Breast epithelium (tissue), 4 donors: ENCODE data around the gene PHF21A. TPM values are rescaled to one million over a fixed set of nuclear protein-coding genes. Genes with fewer than 3 reads are reported as not detected.

ENCODE experiments used
- DNase-seq, 2 donors: peaks; one replicate each; pipeline ENCODE4 v3.0.0-alpha.2; 2019; ENCODE audit warnings: low spot score in 2 of 2
- H3K27ac ChIP-seq, 2 donors: fragments of 200-600 bp; sonication (generic) in 1 of 2; one replicate each; pipeline ENCODE4 v1.5.1; 2016 to 2019; ENCODE audit warnings: mild to moderate bottlenecking in 1 of 2
- H3K27me3 ChIP-seq, 2 donors: fragments of 200-600 bp; sonication (generic) in 1 of 2; one replicate each; pipeline versions ENCODE4 v1.5.1 to v1.6.0; 2017 to 2019; ENCODE audit warnings: control low read depth in 1 of 2, mild to moderate bottlenecking in 1 of 2
- H3K36me3 ChIP-seq: fragments of 200-600 bp; one replicate; pipeline ENCODE4 v1.5.1; 2019
- H3K4me1 ChIP-seq, 2 donors: fragments of 200-600 bp; sonication (generic); one replicate each; pipeline ENCODE4 v1.5.1; 2016 to 2019; ENCODE audit warnings: control low read depth in 1 of 2
- H3K4me3 ChIP-seq, 3 donors: fragments of 200-600 bp; sonication (generic); 1 replicate in 2 of 3; 2 replicates in 1 of 3; pipeline ENCODE4 v1.5.1; 2016 to 2019; ENCODE audit warnings: mild to moderate bottlenecking in 3 of 3, moderate library complexity in 2 of 3
- H3K9me3 ChIP-seq, 2 donors: fragments of 200-600 bp; sonication (generic) in 1 of 2; one replicate each; pipeline ENCODE4 v1.5.1; 2016 to 2019; ENCODE audit warnings: control low read depth in 1 of 2
- POLR2A ChIP-seq: fragments of 450-650 bp; IDR thresholded peaks from one replicate; pipeline ENCODE4 v1.6.1; 2016; ENCODE audit warnings: antibody characterized with exemption, mild to moderate bottlenecking, moderate library complexity
- POLR2AphosphoS5 ChIP-seq, 3 donors: sonication (generic); formaldehyde crosslinking; IDR thresholded peaks; one replicate each; pipeline ENCODE4 v1.6.1; 2017; ENCODE audit warnings: antibody characterized with exemption in 3 of 3
- intact Hi-C: fragments of 100-400 bp; cut with DNase I; formaldehyde crosslinking; loops from one replicate; pipeline ENCODE4 v1.15.1; 2023; ENCODE audit warnings: low total_unique reads
- total RNA-seq, 3 donors: library from RNA; depleted of rRNA; stranded (reverse); fragments of >200 nt; gene quantifications; one replicate each; pipeline ENCODE4 v1.1.0, GENCODE V29; 2016
- TF ChIP-seq, protein P1 (sequence below), 3 donors: fragments of 450-650 bp; IDR thresholded peaks; one replicate each; pipeline ENCODE4 v1.5.1; 2016 to 2017; ENCODE audit warnings: antibody characterized with exemption in 3 of 3, mild to moderate bottlenecking in 3 of 3, moderate library complexity in 3 of 3

PHF21A gene
- total RNA-seq, 3 donors from 2014 or later = 23.4 to 70.8 (median 42.7) TPM

DNA sequence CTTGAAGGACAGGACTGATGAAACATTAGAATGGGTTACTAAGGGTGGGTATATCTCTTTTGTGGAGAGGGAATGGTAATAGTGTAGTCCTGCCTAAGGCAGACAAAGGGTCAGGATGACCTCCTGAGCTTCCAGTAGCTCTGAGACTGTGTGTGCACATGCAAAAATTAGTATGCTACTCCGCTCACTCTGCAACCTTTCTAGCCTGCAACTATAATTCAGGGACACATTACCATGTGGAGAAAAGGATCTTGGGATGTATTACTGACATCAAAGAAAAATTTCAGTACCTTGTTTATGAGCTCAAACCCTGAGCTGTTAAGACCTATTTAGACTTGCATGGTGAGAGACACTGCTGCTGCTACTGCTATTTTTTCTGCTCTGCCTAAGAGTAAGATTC lies 173.4 kb downstream of the PHF21A start:
- Histone ChIP-seq H3K9me3 (no peaks in the 10 kb centered on the region), H3K4me3 (no peak overlapping the region), H3K27ac (no peak overlapping the region), H3K36me3 (no peaks in the 10 kb centered on the region), H3K4me1 (no peaks in the 10 kb centered on the region), H3K27me3 (no peaks in the 10 kb centered on the region)
- intact Hi-C loops = no loop called here
- DNase-seq = no peak
- TF ChIP-seq POLR2A (no peak), POLR2AphosphoS5 (IDR thresholded peaks at IDR 0.05) (no peak)
- TF ChIP-seq, protein P1, sequence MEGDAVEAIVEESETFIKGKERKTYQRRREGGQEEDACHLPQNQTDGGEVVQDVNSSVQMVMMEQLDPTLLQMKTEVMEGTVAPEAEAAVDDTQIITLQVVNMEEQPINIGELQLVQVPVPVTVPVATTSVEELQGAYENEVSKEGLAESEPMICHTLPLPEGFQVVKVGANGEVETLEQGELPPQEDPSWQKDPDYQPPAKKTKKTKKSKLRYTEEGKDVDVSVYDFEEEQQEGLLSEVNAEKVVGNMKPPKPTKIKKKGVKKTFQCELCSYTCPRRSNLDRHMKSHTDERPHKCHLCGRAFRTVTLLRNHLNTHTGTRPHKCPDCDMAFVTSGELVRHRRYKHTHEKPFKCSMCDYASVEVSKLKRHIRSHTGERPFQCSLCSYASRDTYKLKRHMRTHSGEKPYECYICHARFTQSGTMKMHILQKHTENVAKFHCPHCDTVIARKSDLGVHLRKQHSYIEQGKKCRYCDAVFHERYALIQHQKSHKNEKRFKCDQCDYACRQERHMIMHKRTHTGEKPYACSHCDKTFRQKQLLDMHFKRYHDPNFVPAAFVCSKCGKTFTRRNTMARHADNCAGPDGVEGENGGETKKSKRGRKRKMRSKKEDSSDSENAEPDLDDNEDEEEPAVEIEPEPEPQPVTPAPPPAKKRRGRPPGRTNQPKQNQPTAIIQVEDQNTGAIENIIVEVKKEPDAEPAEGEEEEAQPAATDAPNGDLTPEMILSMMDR (IDR thresholded peaks at IDR 0.05) = no peak

DNA sequence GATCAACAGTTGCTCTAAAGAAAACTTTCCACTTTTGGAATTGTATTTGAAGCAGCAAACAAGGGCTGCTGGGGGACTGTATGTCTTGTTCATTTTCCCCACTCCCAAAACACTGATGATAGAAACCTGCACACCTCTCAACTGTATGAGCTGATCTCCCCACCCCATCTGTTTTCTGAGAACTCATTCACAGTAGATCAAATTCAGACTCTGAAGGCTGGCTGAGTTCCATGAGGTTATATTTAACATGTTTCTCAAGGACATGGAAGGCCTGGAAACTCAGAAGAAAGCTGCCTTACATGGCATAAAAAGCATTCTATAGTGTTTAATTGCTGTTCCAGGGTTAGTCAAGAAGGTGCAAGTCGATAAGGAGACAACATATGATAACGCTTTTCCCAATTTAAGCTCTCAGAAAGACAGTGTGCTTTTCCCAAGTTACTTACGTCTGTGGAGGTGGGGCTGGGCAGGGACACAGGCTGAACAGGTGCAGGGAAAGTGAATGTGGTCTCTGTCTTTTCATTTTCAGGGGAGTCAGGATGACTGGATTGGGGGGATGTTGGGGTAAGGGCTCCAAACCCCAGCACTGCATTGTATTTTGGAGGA lies 175.8 kb downstream of the PHF21A start:
- no peaks in the 10 kb centered on the region for H3K27me3 ChIP-seq
- no peak overlapping the region for H3K4me3 ChIP-seq
- no peak overlapping the region for H3K27ac ChIP-seq
- H3K4me1 ChIP-seq = no peaks in the 10 kb centered on the region
- DNase-seq = no peak
- no peaks in the 10 kb centered on the region for H3K36me3 ChIP-seq
- intact Hi-C loops = no loop called here
- H3K9me3 ChIP-seq = no peaks in the 10 kb centered on the region
- TF ChIP-seq, protein P1 (IDR thresholded peaks at IDR 0.05) = no peak
- no peak for TF ChIP-seq POLR2A
- no peak for TF ChIP-seq POLR2AphosphoS5 (IDR thresholded peaks at IDR 0.05)

GRCh38 chr11:45942381-45942780 lies 178.9 kb downstream of the PHF21A start:
- Histone ChIP-seq H3K9me3 (no peaks in the 10 kb centered on the region), H3K36me3 (no peaks in the 10 kb centered on the region), H3K4me1 (no peaks in the 10 kb centered on the region), H3K27me3 (no peaks in the 10 kb centered on the region), H3K27ac (no peak overlapping the region), H3K4me3 (no peak overlapping the region)
- DNase-seq = no peak
- intact Hi-C loops = no loop called here
- TF ChIP-seq POLR2AphosphoS5 (IDR thresholded peaks at IDR 0.05) (no peak), POLR2A (no peak)
- TF ChIP-seq, protein P1 (IDR thresholded peaks at IDR 0.05) = no peak

- H3K36me3 ChIP-seq = no peaks in the 10 kb centered on the region
- intact Hi-C loops = no loop called here
- H3K9me3 ChIP-seq = no peaks in the 10 kb centered on the region
Measured at GRCh38 chr11:45941285-45941684, 180.0 kb downstream of the PHF21A start.

DNA sequence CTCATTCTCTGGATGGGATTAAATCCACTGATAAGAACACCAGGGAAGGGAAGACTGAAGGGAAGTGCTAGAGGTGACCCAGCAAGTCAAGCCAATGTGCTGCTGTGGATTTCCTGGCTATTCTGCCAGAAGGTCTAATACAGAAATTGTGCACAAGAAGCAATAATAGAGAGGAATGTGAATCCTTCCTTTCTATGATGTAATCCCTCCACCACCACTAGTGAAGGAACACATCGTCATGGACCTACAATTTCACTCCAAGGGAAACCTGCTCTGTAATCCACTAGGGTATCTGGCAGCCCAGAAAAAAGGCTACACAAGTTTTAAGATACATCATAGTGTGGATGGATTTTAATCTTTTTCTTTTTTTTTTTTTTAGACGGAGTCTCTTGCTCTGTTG lies 181.4 kb downstream of the PHF21A start:
- no peak for TF ChIP-seq POLR2A
- no peak for TF ChIP-seq POLR2AphosphoS5 (IDR thresholded peaks at IDR 0.05)
- TF ChIP-seq, protein P1 (IDR thresholded peaks at IDR 0.05) = no peak
- Histone ChIP-seq H3K27ac (peak overlapping the region in 1 of 2 donors; percentile 29), H3K9me3 (no peaks in the 10 kb centered on the region), H3K36me3 (no peaks in the 10 kb centered on the region), H3K4me3 (no peak overlapping the region), H3K27me3 (no peaks in the 10 kb centered on the region), H3K4me1 (no peaks in the 10 kb centered on the region)
- intact Hi-C loops = no loop called here
- DNase-seq = no peak

More at GRCh38 chr11:45941285-45941684, 180.0 kb downstream of the PHF21A start:
- TF ChIP-seq, protein P1 (IDR thresholded peaks at IDR 0.05) = no peak
- TF ChIP-seq POLR2A (no peak), POLR2AphosphoS5 (IDR thresholded peaks at IDR 0.05) (no peak)
- no peak overlapping the region for H3K27ac ChIP-seq
- no peak for DNase-seq
- no peaks in the 10 kb centered on the region for H3K27me3 ChIP-seq
- no peak overlapping the region for H3K4me3 ChIP-seq
- no peaks in the 10 kb centered on the region for H3K4me1 ChIP-seq
